K562 (cell line): Measurements from ENCODE around the gene LBR. TPM values are rescaled to one million over a fixed set of nuclear protein-coding genes. Genes with fewer than 3 reads are reported as not detected.
A peak's percentile ranks its signal among the peaks of the same experiment; 100 is the strongest.

Experiments
- ARID3B ChIP-seq: fragments of 250-450 bp; sonication (Bioruptor Pico); IDR thresholded peaks from 2 replicates; pipeline ENCODE4 v1.4.0; 2020; ENCODE audit warnings: borderline replicate concordance
- CBX3 ChIP-seq, 2 experiments: IDR thresholded peaks; 1 replicate in 1 of 2; 2 replicates in 1 of 2; pipeline ENCODE4 v1.6.1; 2012; ENCODE audit warnings: inconsistent platforms in 2 of 2, low read length in 2 of 2, borderline replicate concordance in 1 of 2, control low read depth in 1 of 2
- FOSL1 ChIP-seq: fragments of 200-800 bp; sonication (Bioruptor generic); conservative IDR thresholded peaks from 2 replicates; pipeline ENCODE4 v1.6.1; 2016; ENCODE audit warnings: missing genetic modification characterization, missing compliant biosample characterization
- HDAC2 ChIP-seq: fragments of 450-650 bp; IDR thresholded peaks from 2 replicates; pipeline ENCODE4 v1.6.1; 2016; ENCODE audit warnings: mild to moderate bottlenecking
- HNRNPL ChIP-seq: fragments of 200-400 bp; formaldehyde crosslinking; IDR thresholded peaks from 2 replicates; pipeline ENCODE4 v1.6.1; 2017; ENCODE audit warnings: low read depth, mild to moderate bottlenecking, low read length
- IFI16 ChIP-seq: fragments of 250-450 bp; sonication (Bioruptor Pico); IDR thresholded peaks from 2 replicates; pipeline ENCODE4 v2.1.2; 2022; ENCODE audit warnings: mild to moderate bottlenecking, inconsistent platforms
- LCOR ChIP-seq: sonication (generic); formaldehyde crosslinking; IDR thresholded peaks from 2 replicates; pipeline ENCODE4 v1.8.0; 2022; ENCODE audit warnings: mild to moderate bottlenecking, missing genetic modification reagents
- MAZ ChIP-seq, 2 experiments: fragments of 450-650 bp in 1 of 2; sonication (generic) in 1 of 2; formaldehyde crosslinking; IDR thresholded peaks in 1 of 2; conservative IDR thresholded peaks in 1 of 2; 2 replicates each; pipeline versions ENCODE4 v1.4.0 to v1.5.0; 2020; ENCODE audit warnings: mild to moderate bottlenecking in 1 of 2, missing genetic modification reagents in 1 of 2
- MBD2 ChIP-seq: sonication (generic); IDR thresholded peaks from 2 replicates; pipeline ENCODE4 v1.6.1; 2016; ENCODE audit warnings: low read depth, borderline replicate concordance
- NFRKB ChIP-seq: fragments of 450-650 bp; IDR thresholded peaks from 2 replicates; pipeline ENCODE4 v1.6.1; 2016; ENCODE audit warnings: low read depth
- NR4A1 ChIP-seq, 2 experiments: fragments of 250-450 bp in 1 of 2; fragments of 450-650 bp in 1 of 2; sonication (Bioruptor Pico) in 1 of 2; IDR thresholded peaks; 2 replicates each; pipeline versions ENCODE4 v1.4.0 to v1.6.1; 2016 to 2020; ENCODE audit warnings: mild to moderate bottlenecking in 2 of 2, missing compliant biosample characterization in 1 of 2, missing genetic modification characterization in 1 of 2, moderate library complexity in 1 of 2
- PBX2 ChIP-seq, 2 experiments: IDR thresholded peaks in 1 of 2; conservative IDR thresholded peaks in 1 of 2; 2 replicates each; pipeline ENCODE4 v1.6.1; 2016; ENCODE audit warnings: low read depth in 2 of 2, mild to moderate bottlenecking in 1 of 2, missing compliant biosample characterization in 1 of 2, missing genetic modification characterization in 1 of 2, moderate library complexity in 1 of 2
- PRDM10 ChIP-seq: fragments of 450-650 bp; IDR thresholded peaks from 2 replicates; pipeline ENCODE4 v1.6.1; 2018; ENCODE audit not compliant: partially characterized antibody
- SRSF3 ChIP-seq: fragments of 200-400 bp; formaldehyde crosslinking; IDR thresholded peaks from 2 replicates; pipeline ENCODE4 v1.6.1; 2016; ENCODE audit warnings: mild to moderate bottlenecking, low read length, moderate library complexity; ENCODE audit not compliant: insufficient read depth
- SRSF9 ChIP-seq: fragments of 200-400 bp; formaldehyde crosslinking; IDR thresholded peaks from 2 replicates; pipeline ENCODE4 v1.6.1; 2017; ENCODE audit warnings: low read depth, low read length, borderline replicate concordance
- ZKSCAN8 ChIP-seq: fragments of 200-800 bp; sonication (Bioruptor generic); IDR thresholded peaks from 2 replicates; pipeline ENCODE4 v1.6.1; 2016; ENCODE audit warnings: missing genetic modification characterization, missing compliant biosample characterization
- ZNF217 ChIP-seq: sonication (generic); formaldehyde crosslinking; IDR thresholded peaks from 2 replicates; pipeline ENCODE4 v1.8.0; 2022; ENCODE audit warnings: mild to moderate bottlenecking, missing genetic modification reagents
- ZNF23 ChIP-seq: fragments of 250-450 bp; sonication (Bioruptor Pico); IDR thresholded peaks from 2 replicates; pipeline ENCODE4 v1.4.0; 2020; ENCODE audit warnings: mild to moderate bottlenecking
- ZNF232 ChIP-seq: sonication (generic); formaldehyde crosslinking; IDR thresholded peaks from 2 replicates; pipeline ENCODE4 v1.8.0; 2022; ENCODE audit warnings: mild to moderate bottlenecking, missing genetic modification reagents
- ZNF76 ChIP-seq: fragments of 250-450 bp; sonication (Bioruptor Pico); IDR thresholded peaks from 2 replicates; pipeline ENCODE4 v1.4.0; 2020; ENCODE audit warnings: mild to moderate bottlenecking, moderate library complexity, borderline replicate concordance
- polyA plus RNA-seq, 8 experiments: library from polyadenylated mRNA; depleted of rRNA in 4 of 8; stranded (reverse) in 5 of 8; unstranded in 3 of 8; fragments of >200 nt; fragmentation: Nextera tagmentation in 2 of 8; fragmentation: Illumina TruSeq in 1 of 8; extraction: Ambion mirVana in 2 of 8; extraction: Trizol in 1 of 8; gene quantifications; 2 replicates each; pipeline versions ENCODE4 v1.2.1 to v1.2.3, GENCODE V29; 2011 to 2014; ENCODE audit warnings: inconsistent platforms in 1 of 8, missing spikeins in 1 of 8
- total RNA-seq, 7 experiments: library from RNA; depleted of rRNA in 6 of 7; stranded (reverse); fragments of >200 nt in 6 of 7; fragmentation: Illumina TruSeq in 2 of 7; extraction: Trizol in 2 of 7; gene quantifications; 2 replicates each; pipeline versions ENCODE4 v1.2.1 to v1.2.3, GENCODE V29; 2011 to 2021; ENCODE audit warnings: low replicate concordance in 1 of 7

The LBR gene
- total and polyA plus RNA-seq, 9 of the 15 experiments (the other 6 are each of a cell fraction or from before 2014, with no cell fraction given) = 102 to 229 (median 197) TPM

GRCh38 chr1:225466848-225467192 lies 39.0 kb upstream of the LBR start (continued):
- TF ChIP-seq SRSF3 (no peak), ZNF76 (CRISPR knock-in tag) (peak; percentile 90), MBD2 (no peak), CBX3 (IDR thresholded peaks at IDR 0.05; ENCODE audit: borderline replicate concordance in 1 of 2, low read length in 2 of 2) (no peak), IFI16 (CRISPR knock-in tag) (no peak), ARID3B (CRISPR knock-in tag) (0 out of 2 replicates have a peak, but pooled peaks have one; percentile 46), ZNF232 (CRISPR knock-in tag) (no peak), ZNF217 (CRISPR knock-in tag) (no peak), LCOR (CRISPR knock-in tag) (no peak), ZNF23 (CRISPR knock-in tag) (no peak), PBX2 (CRISPR knock-in tag; IDR thresholded peaks at IDR 0.05; ENCODE audit: low read depth) (no peak), PBX2 (tag; conservative IDR thresholded peaks at IDR 0.05; ENCODE audit: low read depth) (peak; percentile 72), SRSF9 (no peak), FOSL1 (tag) (no peak; the same call in 1 of the 2 replicates), ZKSCAN8 (CRISPR knock-in tag) (peak; percentile 81), NR4A1 (CRISPR knock-in tag; IDR thresholded peaks at IDR 0.05) (0 out of 2 replicates have a peak, but pooled peaks have one; percentile 37), NR4A1 (tag; IDR thresholded peaks at IDR 0.05) (peak; percentile 96), HNRNPL (no peak), NFRKB (no peak), PRDM10 (no peak), MAZ (CRISPR knock-in tag; conservative IDR thresholded peaks at IDR 0.05 in 1 of 2, IDR thresholded peaks at IDR 0.05 in 1 of 2) (peak in 1 of 2 experiments; percentile 61; a peak in 1 of 4 replicates), HDAC2 (no peak)
